Measurements from ENCODE around the gene RNF25.
A peak's percentile ranks its signal among the peaks of the same experiment; 100 is the strongest.
"Not testable (repeated sequence)": the region's sequence is repeated elsewhere in the genome, so short reads cannot be mapped to it uniquely, and the experiment has no call there.

RNF25 gene

DNA sequence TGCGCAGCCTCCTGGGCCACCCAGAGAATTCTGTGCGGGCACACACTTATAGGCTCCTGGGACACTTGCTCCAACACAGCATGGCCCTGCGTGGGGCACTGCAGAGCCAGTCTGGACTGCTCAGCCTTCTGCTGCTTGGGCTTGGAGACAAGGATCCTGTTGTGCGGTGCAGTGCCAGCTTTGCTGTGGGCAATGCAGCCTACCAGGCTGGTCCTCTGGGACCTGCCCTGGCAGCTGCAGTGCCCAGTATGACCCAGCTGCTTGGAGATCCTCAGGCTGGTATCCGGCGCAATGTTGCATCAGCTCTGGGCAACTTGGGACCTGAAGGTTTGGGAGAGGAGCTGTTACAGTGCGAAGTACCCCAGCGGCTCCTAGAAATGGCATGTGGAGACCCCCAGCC, 27.1 kb upstream of the RNF25 start:
- Mint-ChIP-seq H3K27me3 (no peaks in the 10 kb centered on the region), H3K4me3 (no peak overlapping the region)

DNA sequence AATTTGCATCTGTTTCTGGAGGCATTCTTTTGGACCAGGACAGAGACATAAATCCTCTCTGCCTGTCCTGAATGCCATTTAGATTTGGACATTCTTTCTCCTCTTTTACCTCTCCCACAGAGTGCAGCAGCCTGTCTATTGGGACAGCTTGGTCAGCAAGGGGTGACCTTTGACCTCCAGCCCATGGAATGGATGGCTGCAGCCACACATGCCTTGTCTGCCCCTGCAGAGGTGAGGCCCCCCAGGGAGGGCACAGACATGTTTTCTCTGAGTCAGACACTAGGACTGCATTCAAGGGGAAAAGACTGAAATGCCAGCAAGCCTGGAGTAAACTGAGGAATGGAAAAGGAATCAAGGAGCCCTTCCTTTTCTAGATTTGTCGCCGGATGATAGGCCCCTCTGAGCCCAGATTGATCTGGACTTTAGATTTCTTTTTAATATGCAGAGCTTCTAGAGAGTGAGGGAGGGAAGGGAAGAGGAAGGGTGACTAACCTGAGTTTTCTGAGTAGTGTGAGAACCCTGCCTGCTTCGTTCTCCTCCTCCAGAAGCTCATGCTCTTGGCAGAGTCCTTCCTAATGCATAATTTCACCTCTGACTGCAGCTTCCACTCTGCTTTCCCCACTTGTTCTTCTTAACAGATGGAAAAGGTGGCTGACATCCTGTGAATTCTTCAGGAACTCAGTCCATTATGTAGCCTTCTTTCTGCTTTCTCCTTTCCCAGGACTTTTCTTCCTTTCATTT, 22.8 kb upstream of the RNF25 start:
- Mint-ChIP-seq H3K27ac (no peak overlapping the region), H3K27me3 (no peaks in the 10 kb centered on the region), H3K4me1 (no peaks in the 10 kb centered on the region), H3K4me3 (no peak overlapping the region), H3K9me3 (no peaks in the 10 kb centered on the region)
- ATAC-seq: no peak
- DNase-seq: no peak

More for the DNA sequence above, 27.1 kb upstream of the RNF25 start:
- ATAC-seq (no peak), DNase-seq (no peak)
- no peak overlapping the region for H3K27ac Mint-ChIP-seq
- H3K4me1 Mint-ChIP-seq: no peaks in the 10 kb centered on the region
- H3K9me3 Mint-ChIP-seq: no peaks in the 10 kb centered on the region

GRCh38 chr2:218691234-218691633, 19.4 kb upstream of the RNF25 start:
- Mint-ChIP-seq H3K4me1 (no peaks in the 10 kb centered on the region), H3K9me3 (no peaks in the 10 kb centered on the region), H3K27me3 (no peaks in the 10 kb centered on the region), H3K27ac (peak overlapping the region in 1 of 2 donors; percentile 81), H3K4me3 (no peak overlapping the region)
- no peak for ATAC-seq
- no peak for DNase-seq

GRCh38 chr2:218687400-218688060, 15.7 kb upstream of the RNF25 start:
- H3K4me3 Mint-ChIP-seq, H3K27ac Mint-ChIP-seq, H3K9me3 Mint-ChIP-seq, H3K4me1 Mint-ChIP-seq, H3K27me3 Mint-ChIP-seq: not testable (repeated sequence)
- ATAC-seq (peak; percentile 79), DNase-seq (peak; percentile 18 to 29)

DNA sequence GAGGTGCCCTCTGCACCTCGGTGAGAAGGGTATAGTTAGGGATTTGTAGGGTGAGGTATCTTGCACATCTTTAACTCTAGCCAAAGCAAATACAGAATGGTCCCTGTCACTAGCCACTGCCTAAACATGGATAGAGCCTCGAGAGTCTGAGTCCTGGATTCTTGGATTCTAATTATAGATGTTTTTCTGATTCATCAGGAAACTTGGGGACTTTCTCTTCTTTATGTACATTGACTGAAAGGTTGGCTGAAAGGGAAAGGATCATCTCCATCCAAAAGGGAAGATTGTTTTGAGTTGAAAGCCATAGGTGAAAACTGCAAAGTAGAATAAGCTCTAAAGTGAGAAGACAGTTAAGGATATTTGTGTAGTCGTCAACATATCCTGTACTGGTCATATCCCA, 8.3 kb upstream of the RNF25 start:
- Mint-ChIP-seq H3K9me3 (no peaks in the 10 kb centered on the region), H3K4me3 (no peak overlapping the region), H3K27ac (no peak overlapping the region), H3K4me1 (no peaks in the 10 kb centered on the region), H3K27me3 (no peaks in the 10 kb centered on the region)
- ATAC-seq (no peak), DNase-seq (no peak)

- H3K4me1 Mint-ChIP-seq: peaks cover under 1% of the 10 kb centered on the region
- H3K27ac Mint-ChIP-seq: no peak overlapping the region
- no peak overlapping the region for H3K4me3 Mint-ChIP-seq
- no peaks in the 10 kb centered on the region for H3K27me3 Mint-ChIP-seq
- no peaks in the 10 kb centered on the region for H3K9me3 Mint-ChIP-seq
- ATAC-seq: no peak
- no peak for DNase-seq
Measured at GRCh38 chr2:218679119-218679518, 7.3 kb upstream of the RNF25 start.

GRCh38 chr2:218671097-218671653, 627 bp downstream of the RNF25 start:
- ATAC-seq: no peak

GRCh38 chr2:218664653-218665052, 7.1 kb downstream of the RNF25 start:
- ATAC-seq (no peak), DNase-seq (no peak)
- Mint-ChIP-seq H3K27ac (no peak overlapping the region), H3K4me1 (peaks cover 24% of the 10 kb centered on the region), H3K4me3 (no peak overlapping the region), H3K27me3 (no peaks in the 10 kb centered on the region), H3K9me3 (no peaks in the 10 kb centered on the region)

More at GRCh38 chr2:218671097-218671653, 627 bp downstream of the RNF25 start:
- Mint-ChIP-seq H3K4me1 (peaks cover 33% of the 10 kb centered on the region), H3K4me3 (peak overlapping the region; percentile 97 to 100), H3K27ac (peak overlapping the region; percentile 97 to 98), H3K9me3 (no peaks in the 10 kb centered on the region), H3K27me3 (no peaks in the 10 kb centered on the region)
- no peak for DNase-seq

- DNase-seq: no peak
- peaks cover 26% of the 10 kb centered on the region for H3K4me1 Mint-ChIP-seq
- no peaks in the 10 kb centered on the region for H3K9me3 Mint-ChIP-seq
- no peak for ATAC-seq
- no peak overlapping the region for H3K4me3 Mint-ChIP-seq
- no peak overlapping the region for H3K27ac Mint-ChIP-seq
- H3K27me3 Mint-ChIP-seq: no peaks in the 10 kb centered on the region
Measured at GRCh38 chr2:218663901-218664300, 7.9 kb downstream of the RNF25 start.

DNA sequence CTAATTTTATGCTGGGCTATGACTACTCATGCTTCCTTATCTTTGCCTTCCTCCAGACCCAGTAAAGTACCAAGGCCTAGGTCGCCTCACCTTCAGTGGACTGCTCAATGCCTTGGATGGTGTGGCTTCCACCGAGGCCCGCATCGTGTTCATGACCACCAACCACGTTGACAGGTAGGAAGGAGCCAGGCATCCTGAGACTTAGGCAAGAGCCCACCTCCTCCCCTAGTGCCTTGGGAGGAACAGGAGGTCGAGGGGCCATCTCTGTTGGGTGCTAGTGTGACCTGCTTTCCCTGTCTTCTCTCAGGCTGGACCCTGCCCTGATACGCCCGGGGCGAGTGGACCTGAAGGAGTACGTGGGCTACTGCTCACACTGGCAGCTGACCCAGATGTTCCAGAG, 9.0 kb downstream of the RNF25 start:
- Mint-ChIP-seq H3K9me3 (no peaks in the 10 kb centered on the region), H3K4me1 (peaks cover 35% of the 10 kb centered on the region), H3K4me3 (no peak overlapping the region), H3K27ac (no peak overlapping the region), H3K27me3 (no peaks in the 10 kb centered on the region)
- no peak for ATAC-seq
- DNase-seq: no peak

- Mint-ChIP-seq H3K4me3 (no peak overlapping the region), H3K9me3 (no peaks in the 10 kb centered on the region), H3K27ac (peak overlapping the region in 1 of 2 donors; percentile 15), H3K27me3 (no peaks in the 10 kb centered on the region), H3K4me1 (peaks cover 39% of the 10 kb centered on the region)
- DNase-seq (no peak), ATAC-seq (no peak)
Measured at GRCh38 chr2:218662377-218662776, 9.4 kb downstream of the RNF25 start.

DNA sequence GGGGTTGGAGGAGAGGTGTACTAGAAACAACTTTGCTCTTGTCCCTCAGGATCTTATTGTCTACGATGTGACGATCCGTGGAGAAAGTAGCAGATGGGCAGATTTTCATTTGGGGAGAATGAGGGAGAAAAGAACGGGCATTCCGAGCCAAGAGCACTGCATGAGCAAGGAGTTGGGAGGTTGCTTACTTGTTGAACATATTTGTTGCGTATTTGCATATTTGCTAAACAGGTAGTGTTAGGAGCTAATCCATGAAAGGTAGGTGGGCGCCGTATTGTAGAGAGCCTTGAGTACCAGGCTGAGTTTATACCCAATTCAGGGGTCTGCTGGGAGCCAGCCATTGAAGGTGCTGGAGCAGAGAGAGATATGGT, 11.8 kb downstream of the RNF25 start:
- H3K27ac Mint-ChIP-seq: peak overlapping the region; percentile 74 to 98
- DNase-seq (no peak), ATAC-seq (no peak)
- no peaks in the 10 kb centered on the region for H3K27me3 Mint-ChIP-seq
- H3K4me3 Mint-ChIP-seq: peak overlapping the region; percentile 92 to 99
- no peaks in the 10 kb centered on the region for H3K9me3 Mint-ChIP-seq
- H3K4me1 Mint-ChIP-seq: peaks cover 58% of the 10 kb centered on the region

DNA sequence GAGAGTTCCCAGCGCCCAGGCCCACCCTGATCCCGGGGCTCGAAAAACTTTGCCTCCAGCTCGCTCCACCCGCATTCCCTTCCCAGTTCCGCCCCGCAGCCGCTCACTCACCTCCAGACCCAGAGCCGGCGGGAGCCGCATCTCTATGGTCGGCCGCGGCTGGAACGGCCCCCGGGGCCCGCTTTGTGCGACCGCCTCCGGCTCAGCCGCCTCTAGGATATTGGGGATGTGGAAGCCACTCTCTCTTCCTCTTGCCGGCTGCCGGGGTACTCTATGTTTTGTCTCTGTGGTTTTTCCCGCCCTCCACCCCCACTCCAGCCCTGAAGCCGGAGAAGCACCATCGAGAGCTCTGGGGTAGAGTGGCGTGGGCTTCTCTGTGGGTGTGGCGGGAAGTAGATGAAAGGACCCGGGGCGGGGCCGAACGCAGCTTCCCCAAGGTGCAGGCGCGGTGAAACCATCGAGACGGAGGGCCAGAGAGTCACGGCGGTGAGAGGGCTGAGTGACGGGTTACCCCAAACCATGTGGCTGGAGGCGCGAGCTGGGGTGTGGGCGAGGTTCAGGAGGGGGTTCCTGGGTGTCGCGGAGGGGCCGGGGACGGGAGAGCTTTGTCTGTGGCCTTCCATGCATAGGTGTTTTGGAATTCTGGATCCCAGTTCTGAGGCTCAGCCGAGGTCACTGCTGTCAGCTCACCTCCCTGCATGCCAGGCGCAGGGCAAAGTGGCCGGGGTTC, 12.4 kb downstream of the RNF25 start, which contains the start of the genes BCS1L and ZNF142:
BCS1L (plus strand) TSS at position 426 of the 730 bp plus-strand sequence. CDS start 1,305 bp downstream, outside the sequence.
ZNF142 (minus strand) TSS at position 366 of the 730 bp plus-strand sequence. CDS start 3,194 bp downstream, outside the sequence.
- Mint-ChIP-seq H3K9me3 (no peaks in the 10 kb centered on the region), H3K4me1 (peaks cover 60% of the 10 kb centered on the region), H3K27me3 (no peaks in the 10 kb centered on the region), H3K4me3 (peak within 1 kb of the TSS; percentile 92 to 99), H3K27ac (peak within 1 kb of the TSS; percentile 93 to 98)
- ATAC-seq (peak; percentile 98), DNase-seq (peak; percentile 90 to 94)

DNA sequence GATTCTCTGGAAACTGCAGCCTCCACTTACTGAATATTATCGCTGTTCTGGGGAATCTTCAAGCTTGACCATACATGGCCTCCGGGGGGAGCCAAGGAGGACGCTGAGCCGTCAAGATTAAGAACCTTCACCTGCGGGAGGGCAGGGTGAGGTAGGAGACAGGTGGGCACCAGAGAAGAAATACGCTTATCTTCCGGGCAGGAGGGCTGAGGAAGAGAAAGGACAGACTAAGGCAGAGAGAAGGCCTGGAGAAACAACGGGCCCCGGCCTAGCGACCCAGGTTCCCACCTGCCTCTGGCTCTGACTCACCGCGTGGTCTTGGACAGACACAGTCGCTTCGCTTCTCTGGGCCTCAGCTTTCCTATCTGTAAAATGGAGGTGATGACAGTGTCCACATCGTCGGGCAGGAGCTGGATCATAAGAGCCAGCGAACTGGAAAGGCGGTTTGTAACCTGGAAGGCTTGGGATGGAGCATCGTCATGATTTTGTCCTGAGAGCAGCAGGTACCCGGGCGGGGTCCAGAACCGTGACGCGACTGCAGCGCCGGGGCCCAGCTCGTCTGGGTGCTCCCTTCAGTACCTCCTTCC, 13.0 kb downstream of the RNF25 start:
- Mint-ChIP-seq H3K4me3 (peak overlapping the region; percentile 92 to 99), H3K27ac (peak overlapping the region; percentile 93 to 98), H3K4me1 (peaks cover 60% of the 10 kb centered on the region), H3K27me3 (no peaks in the 10 kb centered on the region), H3K9me3 (no peaks in the 10 kb centered on the region)
- peak; percentile 43 to 53 for DNase-seq
- ATAC-seq: peak; percentile 53

DNA sequence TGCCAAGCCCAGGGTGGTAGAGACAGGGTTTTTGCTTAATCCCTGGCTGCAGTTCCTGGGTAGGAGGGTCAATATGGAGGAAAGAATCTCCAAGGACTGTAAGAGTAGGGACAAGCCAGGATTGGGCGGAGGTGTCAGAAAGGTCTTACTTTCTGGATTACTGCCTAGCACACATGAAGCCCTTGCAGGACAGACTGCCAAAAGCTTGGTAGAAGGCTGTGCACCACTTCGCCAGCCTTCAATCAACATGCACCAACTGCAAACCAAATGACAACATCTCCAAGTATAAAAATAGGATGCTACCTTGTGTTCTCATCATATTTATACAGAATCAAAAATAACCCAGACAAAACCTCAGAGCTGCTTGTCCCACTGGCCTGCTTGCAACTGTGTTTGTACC, 16.1 kb downstream of the RNF25 start:
- H3K27ac Mint-ChIP-seq: no peak overlapping the region
- no peak overlapping the region for H3K4me3 Mint-ChIP-seq
- no peaks in the 10 kb centered on the region for H3K27me3 Mint-ChIP-seq
- no peak for DNase-seq
- H3K9me3 Mint-ChIP-seq: no peaks in the 10 kb centered on the region
- H3K4me1 Mint-ChIP-seq: peaks cover 54% of the 10 kb centered on the region
- no peak for ATAC-seq
